ENCODE results near the gene TTC28. TPM values are rescaled to one million over a fixed set of nuclear protein-coding genes. Genes with fewer than 3 reads are reported as not detected.

Gene TTC28
- total and polyA plus RNA-seq, 2 donors (not counting 1 experiment from before 2014, with no cell fraction given) = 8.2 to 31.4 TPM

DNA sequence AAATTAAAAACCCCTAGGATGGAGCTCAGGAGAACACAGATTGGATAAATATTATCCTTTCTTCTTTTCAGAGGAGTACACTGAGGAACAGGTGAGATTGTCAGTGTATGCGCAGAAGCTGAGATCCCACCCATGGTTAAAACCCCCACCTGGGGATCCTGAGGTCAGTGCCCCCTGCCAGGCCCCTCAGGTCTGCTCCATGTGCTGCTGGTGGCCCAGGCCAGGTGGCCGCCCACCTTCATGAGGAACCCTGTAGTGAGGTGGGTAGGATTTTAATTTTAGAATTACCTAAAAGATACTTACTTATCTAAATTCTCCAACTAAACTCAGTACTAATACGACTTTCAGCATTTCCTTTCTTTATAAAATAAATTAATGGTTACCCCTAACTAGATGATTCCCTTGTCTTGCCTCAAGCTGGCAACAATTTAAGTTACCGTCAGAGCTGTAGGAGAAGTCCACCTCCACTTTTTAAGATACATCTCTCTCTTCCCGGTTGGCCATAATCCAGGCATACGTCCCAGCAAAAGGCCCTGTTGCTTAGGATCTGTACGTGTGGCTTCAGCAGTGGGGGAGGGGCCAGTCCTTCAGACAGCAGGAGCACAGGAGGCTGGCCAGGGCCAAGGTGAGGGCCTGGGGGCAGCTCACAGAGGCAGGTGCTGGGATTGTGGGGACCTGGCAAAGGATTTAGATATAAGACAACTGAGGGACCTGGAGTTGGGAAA is 699.1 kb downstream of the TTC28 start:
- no peak for TF ChIP-seq EZH2 (IDR thresholded peaks at IDR 0.05; ENCODE audit: low read length, missing control alignments)
- TF ChIP-seq CTCF (conservative IDR thresholded peaks at IDR 0.05 in 1 of 2, IDR thresholded peaks at IDR 0.05 in 1 of 2; ENCODE audit: low read depth in 1 of 2, low read length in 2 of 2) = no peak
- DNase-seq (ENCODE audit: low read depth in 2 of 2) = no peak
- Histone ChIP-seq H3K36me3 (ENCODE audit: control insufficient read depth, insufficient read depth, low read length) (peaks cover 3% of the 10 kb centered on the region), H4K20me1 (ENCODE audit: control insufficient read depth, extremely low read depth, insufficient read depth, low read length) (no peaks in the 10 kb centered on the region), H3K79me2 (ENCODE audit: control insufficient read depth, insufficient read depth, low read length) (no peaks in the 10 kb centered on the region), H3K9me3 (ENCODE audit: control insufficient read depth, insufficient read depth, low read depth, low read length) (no peaks in the 10 kb centered on the region), H3K4me2 (ENCODE audit: extremely low read depth, insufficient read depth, low read length) (no peak overlapping the region), H2AFZ (ENCODE audit: low read length) (no peak overlapping the region), H3K4me1 (ENCODE audit: control insufficient read depth, extremely low read depth, insufficient read depth, low read length) (no peaks in the 10 kb centered on the region), H3K9ac (ENCODE audit: insufficient read depth, low read length) (no peak overlapping the region), H3K4me3 (replicated peaks in 1 of 4; ENCODE audit: control extremely low read depth in 1 of 4, insufficient read depth in 1 of 4, low read depth in 3 of 4, low read length in 4 of 4) (no peak overlapping the region), H3K27ac (ENCODE audit: insufficient read depth, low read length) (no peak overlapping the region), H3K27me3 (ENCODE audit: control insufficient read depth, insufficient read depth, low read length) (no peaks in the 10 kb centered on the region)

DNA sequence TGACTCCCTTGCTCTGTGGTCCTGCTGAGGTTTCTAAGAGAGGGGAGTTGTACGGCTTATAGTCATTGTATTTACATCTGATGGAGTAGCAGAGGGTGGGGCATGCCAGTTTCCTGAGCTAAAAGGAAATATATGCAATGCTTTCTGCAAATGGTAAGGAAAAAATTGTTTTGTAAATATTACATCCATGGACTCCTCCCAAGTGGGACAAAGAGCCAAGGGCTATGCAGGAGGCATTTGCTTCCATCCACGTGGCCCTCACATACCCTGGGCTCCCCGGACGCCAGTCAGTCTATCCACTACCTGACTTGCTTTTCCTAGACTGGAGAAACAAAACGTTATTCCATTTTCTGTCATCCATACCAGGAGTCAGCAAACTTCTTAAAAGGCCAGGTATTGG is 700.8 kb downstream of the TTC28 start:
- Histone ChIP-seq H3K4me1 (ENCODE audit: control insufficient read depth, extremely low read depth, insufficient read depth, low read length) (no peaks in the 10 kb centered on the region), H3K27me3 (ENCODE audit: control insufficient read depth, insufficient read depth, low read length) (no peaks in the 10 kb centered on the region), H2AFZ (ENCODE audit: low read length) (no peak overlapping the region), H3K27ac (ENCODE audit: insufficient read depth, low read length) (no peak overlapping the region), H3K9me3 (ENCODE audit: control insufficient read depth, insufficient read depth, low read depth, low read length) (no peaks in the 10 kb centered on the region), H3K36me3 (ENCODE audit: control insufficient read depth, insufficient read depth, low read length) (peaks cover 1% of the 10 kb centered on the region), H3K79me2 (ENCODE audit: control insufficient read depth, insufficient read depth, low read length) (no peaks in the 10 kb centered on the region), H3K4me2 (ENCODE audit: extremely low read depth, insufficient read depth, low read length) (no peak overlapping the region), H4K20me1 (ENCODE audit: control insufficient read depth, extremely low read depth, insufficient read depth, low read length) (no peaks in the 10 kb centered on the region), H3K9ac (ENCODE audit: insufficient read depth, low read length) (no peak overlapping the region), H3K4me3 (replicated peaks in 1 of 4; ENCODE audit: control extremely low read depth in 1 of 4, insufficient read depth in 1 of 4, low read depth in 3 of 4, low read length in 4 of 4) (no peak overlapping the region)
- TF ChIP-seq EZH2 (IDR thresholded peaks at IDR 0.05; ENCODE audit: low read length, missing control alignments) = no peak
- no peak for TF ChIP-seq CTCF (conservative IDR thresholded peaks at IDR 0.05 in 1 of 2, IDR thresholded peaks at IDR 0.05 in 1 of 2; ENCODE audit: low read depth in 1 of 2, low read length in 2 of 2)
- DNase-seq (ENCODE audit: low read depth in 2 of 2) = no peak

DNA sequence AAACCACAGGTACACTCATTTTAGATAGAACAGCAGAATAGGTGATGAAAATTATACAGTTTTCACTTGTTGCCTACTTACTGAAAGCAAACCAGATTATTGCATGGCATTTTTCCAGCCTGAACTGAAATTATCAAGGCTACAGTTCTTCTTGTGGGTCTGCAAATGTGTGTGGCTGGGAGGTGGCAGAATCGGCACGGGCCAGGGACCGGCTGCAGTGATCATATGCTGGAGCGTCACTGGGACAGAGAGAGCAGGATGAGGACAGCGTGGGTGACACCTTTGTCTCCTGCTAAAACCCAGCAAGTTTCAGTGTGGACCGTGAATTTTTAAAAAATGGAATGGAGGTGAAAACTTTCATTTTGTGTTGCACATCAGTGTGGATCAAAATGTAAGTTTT is 701.3 kb downstream of the TTC28 start:
- TF ChIP-seq EZH2 (IDR thresholded peaks at IDR 0.05; ENCODE audit: low read length, missing control alignments) (no peak), CTCF (conservative IDR thresholded peaks at IDR 0.05 in 1 of 2, IDR thresholded peaks at IDR 0.05 in 1 of 2; ENCODE audit: low read depth in 1 of 2, low read length in 2 of 2) (no peak)
- no peak overlapping the region for H3K4me2 ChIP-seq (ENCODE audit: extremely low read depth, insufficient read depth, low read length)
- H4K20me1 ChIP-seq (ENCODE audit: control insufficient read depth, extremely low read depth, insufficient read depth, low read length) = no peaks in the 10 kb centered on the region
- H2AFZ ChIP-seq (ENCODE audit: low read length) = no peak overlapping the region
- no peak overlapping the region for H3K27ac ChIP-seq (ENCODE audit: insufficient read depth, low read length)
- H3K4me1 ChIP-seq (ENCODE audit: control insufficient read depth, extremely low read depth, insufficient read depth, low read length) = no peaks in the 10 kb centered on the region
- no peaks in the 10 kb centered on the region for H3K79me2 ChIP-seq (ENCODE audit: control insufficient read depth, insufficient read depth, low read length)
- no peak for DNase-seq (ENCODE audit: low read depth in 2 of 2)
- H3K4me3 ChIP-seq (replicated peaks in 1 of 4; ENCODE audit: control extremely low read depth in 1 of 4, insufficient read depth in 1 of 4, low read depth in 3 of 4, low read length in 4 of 4) = no peak overlapping the region
- no peaks in the 10 kb centered on the region for H3K9me3 ChIP-seq (ENCODE audit: control insufficient read depth, insufficient read depth, low read depth, low read length)
- H3K36me3 ChIP-seq (ENCODE audit: control insufficient read depth, insufficient read depth, low read length) = peaks cover 1% of the 10 kb centered on the region
- H3K9ac ChIP-seq (ENCODE audit: insufficient read depth, low read length) = no peak overlapping the region
- no peaks in the 10 kb centered on the region for H3K27me3 ChIP-seq (ENCODE audit: control insufficient read depth, insufficient read depth, low read length)
